Measurements from ENCODE around the gene SDR42E1.

The SDR42E1 gene

DNA sequence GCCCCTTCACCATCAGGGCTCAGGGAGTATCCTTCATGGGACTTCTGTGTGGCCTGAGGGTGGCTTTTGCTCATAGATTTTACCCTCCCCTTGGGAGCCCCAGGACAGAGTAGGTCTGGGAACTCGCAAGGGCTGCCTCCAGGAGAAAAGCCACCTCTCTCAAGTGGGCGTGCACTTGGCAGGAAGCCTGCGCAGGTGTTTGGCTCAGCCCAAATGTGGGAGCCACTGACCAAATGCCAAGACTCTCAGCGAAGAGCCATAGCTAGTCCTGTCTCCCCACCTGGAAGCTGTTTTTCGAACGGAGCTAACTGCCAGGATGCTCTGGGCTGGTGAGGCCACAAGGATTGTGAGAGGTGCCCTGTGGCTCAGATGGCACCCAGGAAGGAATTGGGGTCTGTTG lies 21.7 kb upstream of the SDR42E1 start:
- in situ Hi-C loops (cut with MboI; ENCODE audit: low sequenced_read_pairs, unreplicated experiment) = no loop called here
- TF ChIP-seq, protein P1, sequence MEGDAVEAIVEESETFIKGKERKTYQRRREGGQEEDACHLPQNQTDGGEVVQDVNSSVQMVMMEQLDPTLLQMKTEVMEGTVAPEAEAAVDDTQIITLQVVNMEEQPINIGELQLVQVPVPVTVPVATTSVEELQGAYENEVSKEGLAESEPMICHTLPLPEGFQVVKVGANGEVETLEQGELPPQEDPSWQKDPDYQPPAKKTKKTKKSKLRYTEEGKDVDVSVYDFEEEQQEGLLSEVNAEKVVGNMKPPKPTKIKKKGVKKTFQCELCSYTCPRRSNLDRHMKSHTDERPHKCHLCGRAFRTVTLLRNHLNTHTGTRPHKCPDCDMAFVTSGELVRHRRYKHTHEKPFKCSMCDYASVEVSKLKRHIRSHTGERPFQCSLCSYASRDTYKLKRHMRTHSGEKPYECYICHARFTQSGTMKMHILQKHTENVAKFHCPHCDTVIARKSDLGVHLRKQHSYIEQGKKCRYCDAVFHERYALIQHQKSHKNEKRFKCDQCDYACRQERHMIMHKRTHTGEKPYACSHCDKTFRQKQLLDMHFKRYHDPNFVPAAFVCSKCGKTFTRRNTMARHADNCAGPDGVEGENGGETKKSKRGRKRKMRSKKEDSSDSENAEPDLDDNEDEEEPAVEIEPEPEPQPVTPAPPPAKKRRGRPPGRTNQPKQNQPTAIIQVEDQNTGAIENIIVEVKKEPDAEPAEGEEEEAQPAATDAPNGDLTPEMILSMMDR (IDR thresholded peaks at IDR 0.05; ENCODE audit: borderline replicate concordance, control extremely low read depth, extremely low read depth, insufficient read depth, missing control alignments) = no peak
- no peak for DNase-seq (ENCODE audit: low spot score)

DNA sequence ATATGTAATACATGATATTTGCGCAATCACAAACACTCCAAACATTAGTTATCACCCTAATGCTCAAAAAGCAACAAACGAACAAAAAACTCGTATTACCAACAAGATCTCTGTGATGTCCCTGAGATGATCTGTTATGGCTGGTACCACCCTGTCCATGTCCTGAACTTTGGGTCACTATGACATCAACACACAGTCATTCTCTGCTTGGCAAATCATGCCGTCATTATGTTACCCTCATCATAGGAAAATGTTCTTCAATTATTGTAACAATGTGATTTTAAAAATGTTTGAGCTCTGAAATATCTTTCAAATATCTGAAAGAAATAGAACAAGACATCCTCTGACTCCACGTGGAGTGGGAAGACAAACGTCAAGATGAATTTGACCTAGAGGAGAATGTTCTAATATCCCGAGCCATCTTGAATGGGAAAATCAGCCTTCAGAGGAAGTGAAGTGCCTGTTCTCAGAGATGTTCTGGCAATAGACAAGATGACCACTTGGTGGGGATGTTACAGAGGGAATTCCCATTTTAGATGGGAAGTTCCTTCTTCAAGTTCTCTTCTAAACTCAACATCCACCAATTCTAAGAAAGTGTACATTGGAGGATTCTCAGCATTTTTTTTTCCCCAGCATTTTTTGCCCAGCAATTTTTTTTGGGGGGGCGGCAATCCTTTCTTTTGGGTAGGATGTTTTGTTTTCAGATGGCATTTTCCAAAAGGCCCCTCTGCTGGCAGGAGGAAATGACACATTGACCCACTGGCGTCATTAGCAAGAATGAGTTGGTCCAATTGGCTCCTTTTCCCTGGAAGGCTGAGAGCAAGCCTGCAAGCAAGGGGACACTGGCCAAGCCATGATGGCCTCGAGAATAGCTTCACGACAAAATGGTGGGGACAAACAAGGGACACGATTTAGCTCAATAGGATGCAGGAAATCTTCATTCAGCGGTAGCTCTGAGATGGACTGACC lies 20.1 kb upstream of the SDR42E1 start:
- in situ Hi-C loops (cut with MboI; ENCODE audit: low sequenced_read_pairs, unreplicated experiment) = no loop called here
- TF ChIP-seq, protein P1 (IDR thresholded peaks at IDR 0.05; ENCODE audit: borderline replicate concordance, control extremely low read depth, extremely low read depth, insufficient read depth, missing control alignments) = no peak
- DNase-seq (ENCODE audit: low spot score) = peak; percentile 61

DNA sequence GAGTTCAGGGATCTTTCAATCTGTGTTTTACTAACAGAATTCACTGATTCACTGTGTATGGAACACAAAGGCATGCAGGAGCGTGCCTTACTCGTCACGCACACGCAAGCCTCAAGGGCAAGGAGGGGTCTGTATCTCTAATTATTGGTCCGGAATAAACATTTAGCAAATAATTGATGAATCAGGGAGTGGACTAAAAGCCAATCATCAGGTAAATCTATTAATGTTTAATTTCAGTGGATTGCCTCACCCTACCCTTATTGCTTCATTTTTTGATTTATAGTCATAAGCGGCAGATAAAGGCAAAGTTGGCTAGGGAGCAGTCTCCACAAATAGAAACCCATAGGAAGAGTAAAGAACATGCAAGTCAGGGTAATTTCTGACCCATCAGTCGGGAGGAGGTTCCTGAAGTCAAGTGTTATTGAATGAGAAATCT lies 16.4 kb upstream of the SDR42E1 start:
- TF ChIP-seq, protein P1 (IDR thresholded peaks at IDR 0.05; ENCODE audit: borderline replicate concordance, control extremely low read depth, extremely low read depth, insufficient read depth, missing control alignments) = no peak
- DNase-seq (ENCODE audit: low spot score) = no peak
- in situ Hi-C loops (cut with MboI; ENCODE audit: low sequenced_read_pairs, unreplicated experiment) = no loop called here

DNA sequence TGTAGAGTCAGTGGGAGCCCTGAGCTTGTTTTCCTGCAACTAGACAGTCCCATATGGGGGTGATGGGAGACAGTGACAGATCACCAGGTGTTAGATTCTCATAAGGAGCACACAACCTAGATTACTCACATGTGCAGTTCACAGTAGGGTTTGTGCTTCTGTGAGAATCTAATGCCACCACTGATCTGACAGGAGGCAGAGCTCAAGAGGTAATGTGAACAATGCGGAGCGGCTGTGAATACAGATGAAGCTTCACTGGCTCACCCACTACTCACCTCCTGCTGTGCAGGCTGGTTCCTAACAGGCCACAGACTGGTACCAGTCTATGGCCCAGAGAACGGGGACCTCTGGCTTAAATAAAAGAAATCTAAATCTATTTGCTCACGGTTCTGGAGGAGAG lies 13.6 kb upstream of the SDR42E1 start:
- TF ChIP-seq, protein P1 (IDR thresholded peaks at IDR 0.05; ENCODE audit: borderline replicate concordance, control extremely low read depth, extremely low read depth, insufficient read depth, missing control alignments) = no peak
- no peak for DNase-seq (ENCODE audit: low spot score)
- in situ Hi-C loops (cut with MboI; ENCODE audit: low sequenced_read_pairs, unreplicated experiment) = no loop called here

DNA sequence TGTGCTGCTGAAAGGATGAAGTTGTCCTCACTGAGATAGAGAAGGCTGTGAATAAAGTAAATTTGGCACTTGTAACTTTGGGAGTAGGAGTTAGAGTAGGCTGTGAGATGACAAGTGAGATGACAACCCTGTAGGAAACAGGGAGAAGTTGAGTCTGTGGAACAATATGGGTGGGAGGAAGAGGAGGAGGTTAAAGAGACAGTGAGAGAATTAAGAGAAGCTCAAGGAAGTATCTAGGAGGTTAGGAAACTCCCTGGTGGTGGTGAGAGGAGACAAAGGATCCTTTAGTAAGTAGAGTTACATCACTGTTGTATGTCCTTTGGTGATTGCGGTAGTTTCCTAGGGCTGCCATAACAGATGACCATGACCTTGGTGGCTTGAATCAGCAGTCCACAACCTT lies 13.0 kb upstream of the SDR42E1 start:
- no peak for DNase-seq (ENCODE audit: low spot score)
- TF ChIP-seq, protein P1 (IDR thresholded peaks at IDR 0.05; ENCODE audit: borderline replicate concordance, control extremely low read depth, extremely low read depth, insufficient read depth, missing control alignments) = no peak
- in situ Hi-C loops (cut with MboI; ENCODE audit: low sequenced_read_pairs, unreplicated experiment) = no loop called here

DNA sequence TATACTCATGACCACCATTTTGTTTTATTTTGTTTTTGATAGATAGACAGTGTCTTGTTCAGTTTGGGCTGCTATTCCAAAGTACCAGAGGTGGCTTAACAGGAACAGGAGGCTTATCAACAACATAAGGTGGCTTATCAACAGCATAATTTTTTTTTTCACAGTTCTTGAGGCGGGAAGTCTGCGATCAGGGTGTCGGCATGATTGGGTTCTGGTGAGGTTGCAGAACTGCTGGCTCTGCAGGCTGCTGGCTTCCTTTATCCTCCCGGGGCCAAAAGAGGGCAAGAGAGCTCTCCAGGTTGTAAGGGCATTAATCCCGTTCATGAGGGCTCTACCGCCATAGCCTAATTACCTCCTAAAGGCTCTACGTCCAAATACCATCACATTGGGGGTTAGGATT lies 11.9 kb upstream of the SDR42E1 start:
- TF ChIP-seq, protein P1 (IDR thresholded peaks at IDR 0.05; ENCODE audit: borderline replicate concordance, control extremely low read depth, extremely low read depth, insufficient read depth, missing control alignments) = no peak
- in situ Hi-C loops (cut with MboI; ENCODE audit: low sequenced_read_pairs, unreplicated experiment) = no loop called here

More for the DNA sequence above, 11.9 kb upstream of the SDR42E1 start:
- no peak for DNase-seq (ENCODE audit: low spot score)
